PFSK-1 (cell line): ENCODE data around the gene KRTAP4-7.

Source experiments
- FOXP2 ChIP-seq: optimal IDR thresholded peaks from 2 replicates; pipeline ENCODE3; 2011; ENCODE audit warnings: borderline replicate concordance, control low read depth, inconsistent platforms; ENCODE audit not compliant: insufficient read depth; ENCODE audit errors: extremely low read length, extremely low read depth
- POLR2AphosphoS5 ChIP-seq: IDR thresholded peaks from 2 replicates; pipeline ENCODE4 v1.6.1; 2012; ENCODE audit warnings: low read depth, mild to moderate bottlenecking, control low read depth, low read length, moderate library complexity
- SIN3A ChIP-seq: IDR thresholded peaks from 2 replicates; pipeline ENCODE4 v1.6.1; 2012; ENCODE audit warnings: mild to moderate bottlenecking, low read length, moderate library complexity, borderline replicate concordance; ENCODE audit not compliant: insufficient read depth
- TAF1 ChIP-seq: IDR thresholded peaks from 2 replicates; pipeline ENCODE4 v1.6.1; 2012; ENCODE audit warnings: low read length, control low read depth, borderline replicate concordance; ENCODE audit not compliant: insufficient read depth
- TF ChIP-seq, protein P1 (sequence below), 2 experiments: IDR thresholded peaks; 2 replicates each; pipeline versions ENCODE4 v1.6.1 to v1.8.0; 2011 to 2012; ENCODE audit warnings: low read depth in 2 of 2, low read length in 2 of 2, control low read depth in 1 of 2, inconsistent platforms in 1 of 2, mild to moderate bottlenecking in 1 of 2, moderate library complexity in 1 of 2; ENCODE audit not compliant: insufficient read depth in 1 of 2

Gene KRTAP4-7

DNA sequence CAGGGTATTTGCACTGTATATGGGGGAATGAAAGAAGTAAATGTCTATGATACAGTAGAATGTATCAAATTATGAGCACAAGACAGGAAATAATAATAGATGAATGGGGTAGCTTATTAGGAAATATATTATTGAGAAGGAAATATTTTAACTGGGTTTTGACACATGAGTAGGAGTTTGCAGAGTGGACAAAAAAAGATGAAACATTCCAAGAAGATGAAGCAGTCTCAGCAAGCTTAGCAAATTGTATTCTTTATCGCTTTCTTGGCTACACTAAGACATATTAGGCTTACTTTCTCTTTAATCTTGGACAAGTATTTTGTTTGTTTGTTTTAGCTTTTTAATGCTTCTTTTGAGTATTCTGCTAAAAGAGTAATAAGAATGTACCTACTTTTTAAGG is 19.9 kb downstream of the KRTAP4-7 start:
- TF ChIP-seq, protein P1, sequence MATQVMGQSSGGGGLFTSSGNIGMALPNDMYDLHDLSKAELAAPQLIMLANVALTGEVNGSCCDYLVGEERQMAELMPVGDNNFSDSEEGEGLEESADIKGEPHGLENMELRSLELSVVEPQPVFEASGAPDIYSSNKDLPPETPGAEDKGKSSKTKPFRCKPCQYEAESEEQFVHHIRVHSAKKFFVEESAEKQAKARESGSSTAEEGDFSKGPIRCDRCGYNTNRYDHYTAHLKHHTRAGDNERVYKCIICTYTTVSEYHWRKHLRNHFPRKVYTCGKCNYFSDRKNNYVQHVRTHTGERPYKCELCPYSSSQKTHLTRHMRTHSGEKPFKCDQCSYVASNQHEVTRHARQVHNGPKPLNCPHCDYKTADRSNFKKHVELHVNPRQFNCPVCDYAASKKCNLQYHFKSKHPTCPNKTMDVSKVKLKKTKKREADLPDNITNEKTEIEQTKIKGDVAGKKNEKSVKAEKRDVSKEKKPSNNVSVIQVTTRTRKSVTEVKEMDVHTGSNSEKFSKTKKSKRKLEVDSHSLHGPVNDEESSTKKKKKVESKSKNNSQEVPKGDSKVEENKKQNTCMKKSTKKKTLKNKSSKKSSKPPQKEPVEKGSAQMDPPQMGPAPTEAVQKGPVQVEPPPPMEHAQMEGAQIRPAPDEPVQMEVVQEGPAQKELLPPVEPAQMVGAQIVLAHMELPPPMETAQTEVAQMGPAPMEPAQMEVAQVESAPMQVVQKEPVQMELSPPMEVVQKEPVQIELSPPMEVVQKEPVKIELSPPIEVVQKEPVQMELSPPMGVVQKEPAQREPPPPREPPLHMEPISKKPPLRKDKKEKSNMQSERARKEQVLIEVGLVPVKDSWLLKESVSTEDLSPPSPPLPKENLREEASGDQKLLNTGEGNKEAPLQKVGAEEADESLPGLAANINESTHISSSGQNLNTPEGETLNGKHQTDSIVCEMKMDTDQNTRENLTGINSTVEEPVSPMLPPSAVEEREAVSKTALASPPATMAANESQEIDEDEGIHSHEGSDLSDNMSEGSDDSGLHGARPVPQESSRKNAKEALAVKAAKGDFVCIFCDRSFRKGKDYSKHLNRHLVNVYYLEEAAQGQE (IDR thresholded peaks at IDR 0.05; ENCODE audit: insufficient read depth in 1 of 2, low read depth in 2 of 2, low read length in 2 of 2): no peak
- no peak for TF ChIP-seq TAF1
- TF ChIP-seq POLR2AphosphoS5: no peak
- TF ChIP-seq FOXP2: no peak
- no peak for TF ChIP-seq SIN3A

DNA sequence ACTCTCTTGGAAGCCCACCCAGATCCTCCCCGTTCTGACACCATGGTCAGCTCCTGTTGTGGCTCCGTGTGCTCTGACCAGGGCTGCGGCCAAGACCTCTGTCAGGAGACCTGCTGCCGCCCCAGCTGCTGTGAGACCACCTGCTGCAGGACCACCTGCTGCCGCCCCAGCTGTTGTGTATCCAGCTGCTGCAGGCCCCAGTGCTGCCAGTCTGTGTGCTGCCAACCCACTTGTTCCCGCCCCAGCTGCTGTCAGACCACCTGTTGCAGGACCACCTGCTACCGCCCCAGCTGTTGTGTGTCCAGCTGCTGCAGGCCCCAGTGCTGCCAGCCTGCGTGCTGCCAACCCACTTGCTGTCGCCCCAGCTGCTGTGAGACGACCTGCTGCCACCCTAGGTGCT is 21.4 kb downstream of the KRTAP4-7 start, which contains the start of gene KRTAP4-9:
Gene KRTAP4-9, plus strand, starts transcription at position 43 of the 400 bp plus-strand sequence. Its CDS starts 0 bp downstream, at position 43.
- TF ChIP-seq, protein P1 (IDR thresholded peaks at IDR 0.05; ENCODE audit: insufficient read depth in 1 of 2, low read depth in 2 of 2, low read length in 2 of 2): 0 out of 4 replicates have a peak, but pooled peaks of 1 of the 2 experiments have one; percentile 28

DNA sequence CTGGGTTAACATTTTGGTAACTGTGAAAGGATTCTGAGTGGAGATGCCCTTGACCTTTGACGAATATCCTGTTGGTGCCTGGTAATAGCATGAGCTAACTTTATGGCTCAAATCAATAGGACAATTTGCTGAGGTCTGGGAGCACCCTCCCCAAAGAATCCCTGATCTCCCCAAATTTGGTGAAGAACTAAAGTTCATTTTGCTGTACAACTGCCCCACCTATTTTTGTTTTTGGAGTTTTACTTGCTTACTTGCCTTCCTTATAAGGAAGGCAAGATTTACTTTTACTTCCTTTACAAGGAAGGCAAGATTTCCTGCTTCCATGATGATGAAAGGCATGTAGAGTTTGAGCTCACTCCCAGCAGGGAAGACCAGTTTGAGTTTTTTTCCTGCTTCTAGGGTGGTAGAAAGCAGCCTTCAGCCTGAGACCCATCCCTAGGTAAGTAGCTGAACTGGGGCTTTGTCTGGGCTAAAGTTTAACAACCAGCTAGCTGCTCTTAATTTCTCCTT is 24.0 kb downstream of the KRTAP4-7 start:
- TF ChIP-seq TAF1 (no peak), FOXP2 (no peak)

DNA sequence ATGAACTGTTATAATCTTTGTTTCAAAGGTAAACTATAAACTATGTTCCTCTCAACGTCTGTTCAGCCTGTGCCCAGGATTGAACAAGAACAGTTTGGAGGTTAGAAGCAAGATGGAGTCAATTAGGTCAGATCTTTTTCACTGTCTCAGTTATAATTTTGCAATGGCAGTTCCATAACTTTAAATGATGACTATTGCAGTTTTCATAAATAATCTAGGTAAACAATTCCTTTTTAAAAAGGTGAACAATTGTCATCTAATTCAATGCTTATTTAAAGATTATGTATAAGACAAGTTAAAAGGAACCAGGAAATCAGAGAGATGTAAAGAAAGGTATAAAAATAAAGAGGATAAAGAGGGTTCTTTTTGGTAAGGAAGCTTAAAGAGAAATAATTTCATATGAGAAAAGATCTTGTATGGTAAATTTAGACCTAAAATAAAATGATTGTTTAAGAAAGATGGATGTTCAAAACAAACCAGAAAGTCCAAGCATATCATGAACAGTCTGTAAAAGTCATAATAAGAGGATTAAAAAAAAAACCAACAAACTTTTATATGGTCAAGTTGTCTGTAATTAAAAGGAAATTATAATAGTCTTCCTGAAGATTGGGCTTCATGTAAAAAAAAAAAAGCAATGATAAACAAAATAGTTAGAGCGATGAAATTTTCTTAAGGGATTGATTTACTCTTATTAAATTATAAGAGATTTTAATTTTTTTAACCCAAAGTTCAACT is 27.4 kb downstream of the KRTAP4-7 start:
- no peak for TF ChIP-seq FOXP2
- no peak for TF ChIP-seq SIN3A
- TF ChIP-seq POLR2AphosphoS5: no peak
- TF ChIP-seq, protein P1 (IDR thresholded peaks at IDR 0.05; ENCODE audit: insufficient read depth in 1 of 2, low read depth in 2 of 2, low read length in 2 of 2): no peak
- TF ChIP-seq TAF1: no peak

DNA sequence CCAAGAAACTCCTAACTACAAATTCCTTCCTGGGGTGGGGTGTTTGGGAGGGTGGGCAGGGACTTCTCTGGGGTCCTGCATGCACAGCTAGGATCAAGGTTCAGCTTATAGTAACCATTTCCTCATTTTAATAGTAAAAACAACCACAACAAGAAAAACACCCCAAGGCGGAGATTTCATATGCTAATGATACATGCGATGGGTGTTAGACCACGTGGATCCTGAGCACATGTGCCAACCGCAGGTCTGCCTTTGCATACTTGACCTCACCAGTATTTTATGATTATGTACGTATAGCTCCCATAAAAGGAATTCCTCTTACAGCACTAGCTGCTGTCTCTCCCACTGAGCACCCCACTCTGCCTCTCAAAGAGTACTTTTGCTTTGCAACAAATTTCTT is 32.3 kb downstream of the KRTAP4-7 start:
- TF ChIP-seq, protein P1 (IDR thresholded peaks at IDR 0.05; ENCODE audit: insufficient read depth in 1 of 2, low read depth in 2 of 2, low read length in 2 of 2): no peak
- TF ChIP-seq TAF1 (no peak), SIN3A (no peak), FOXP2 (no peak), POLR2AphosphoS5 (no peak)
